HG03095 (cell line): ENCODE results near the gene RPS2.
"Not testable (repeated sequence)": the region's sequence is repeated elsewhere in the genome, so short reads cannot be mapped to it uniquely, and the experiment has no call there.

Experiments
- ATAC-seq: cut with Tn5 transposase; IDR thresholded peaks from one replicate; pipeline ENCODE4 v1.9.1; 2021; ENCODE audit warnings: moderate library complexity; ENCODE audit not compliant: unreplicated experiment

Gene RPS2

DNA sequence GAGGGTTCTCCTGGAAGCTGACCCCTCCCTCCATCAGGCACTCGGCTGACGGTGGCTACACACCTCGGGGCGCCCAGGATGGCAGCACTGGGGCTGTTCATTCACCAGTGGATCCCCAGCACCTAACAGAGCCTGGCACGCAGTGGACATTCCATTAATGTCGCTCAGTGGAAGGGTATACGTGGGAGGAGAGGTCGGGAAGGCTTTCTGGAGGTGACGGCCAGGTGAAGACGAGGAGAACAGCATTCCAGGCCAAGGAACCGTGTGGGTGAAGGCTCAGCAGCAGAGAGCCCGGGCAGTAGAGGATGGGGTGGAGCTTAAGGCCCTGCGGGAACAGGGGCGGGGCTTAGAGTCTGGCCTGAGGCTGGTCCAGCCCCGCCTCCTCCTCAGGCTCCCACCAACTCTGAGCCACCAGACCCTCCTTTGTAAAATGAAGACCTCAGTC lies 43.9 kb downstream of the RPS2 start:
- no peak for ATAC-seq

DNA sequence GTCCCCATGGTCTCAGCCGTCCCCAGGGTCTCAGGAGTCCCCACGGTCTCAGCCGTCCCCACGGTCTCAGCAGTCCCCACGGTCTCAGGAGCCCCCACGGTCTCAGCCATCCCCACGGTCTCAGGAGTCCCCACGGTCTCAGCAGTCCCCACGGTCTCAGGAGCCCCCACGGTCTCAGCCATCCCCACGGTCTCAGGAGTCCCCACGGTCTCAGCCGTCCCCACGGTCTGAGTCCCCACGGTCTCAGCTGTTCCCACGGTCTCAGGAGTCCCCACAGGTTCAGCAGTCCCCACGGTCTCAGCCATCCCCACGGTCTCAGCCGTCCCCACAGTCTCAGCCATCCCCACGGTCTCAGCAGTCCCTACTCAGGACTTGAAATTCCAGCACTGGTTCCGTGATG lies 44.5 kb downstream of the RPS2 start:
- ATAC-seq = not testable (repeated sequence)

DNA sequence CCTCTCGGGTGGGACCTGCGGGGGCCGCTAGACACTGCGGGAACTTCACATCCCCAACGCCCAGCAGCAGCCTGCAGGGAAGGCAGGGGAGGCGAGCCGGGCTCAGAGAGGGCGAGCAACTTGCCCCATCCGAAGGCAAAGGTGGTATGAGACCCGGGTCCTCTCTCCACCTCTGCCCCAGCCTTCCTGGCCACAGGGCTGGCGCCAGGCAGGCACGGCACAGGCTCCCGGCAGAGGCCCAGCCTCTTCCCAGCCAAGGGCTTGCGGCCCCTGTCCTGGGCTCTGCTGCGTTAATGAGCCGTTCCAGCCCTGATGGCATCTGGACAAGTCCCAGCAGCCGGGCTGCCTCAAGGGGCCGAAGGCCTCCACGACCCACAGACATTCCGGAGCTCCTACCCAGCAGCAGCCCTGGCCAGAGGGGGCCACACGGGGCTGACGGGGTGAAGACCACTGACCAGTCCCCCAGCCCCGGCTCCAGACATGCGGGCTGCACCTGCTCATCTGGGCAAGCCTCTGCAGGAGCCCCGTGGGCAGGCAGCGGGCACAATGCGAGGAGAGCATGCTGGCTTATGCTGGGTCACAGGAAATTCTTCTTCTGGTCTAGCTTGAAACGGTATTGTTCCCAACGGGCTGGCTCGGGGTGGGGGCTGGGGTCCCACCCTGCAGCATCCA lies 45.2 kb downstream of the RPS2 start:
- no peak for ATAC-seq

DNA sequence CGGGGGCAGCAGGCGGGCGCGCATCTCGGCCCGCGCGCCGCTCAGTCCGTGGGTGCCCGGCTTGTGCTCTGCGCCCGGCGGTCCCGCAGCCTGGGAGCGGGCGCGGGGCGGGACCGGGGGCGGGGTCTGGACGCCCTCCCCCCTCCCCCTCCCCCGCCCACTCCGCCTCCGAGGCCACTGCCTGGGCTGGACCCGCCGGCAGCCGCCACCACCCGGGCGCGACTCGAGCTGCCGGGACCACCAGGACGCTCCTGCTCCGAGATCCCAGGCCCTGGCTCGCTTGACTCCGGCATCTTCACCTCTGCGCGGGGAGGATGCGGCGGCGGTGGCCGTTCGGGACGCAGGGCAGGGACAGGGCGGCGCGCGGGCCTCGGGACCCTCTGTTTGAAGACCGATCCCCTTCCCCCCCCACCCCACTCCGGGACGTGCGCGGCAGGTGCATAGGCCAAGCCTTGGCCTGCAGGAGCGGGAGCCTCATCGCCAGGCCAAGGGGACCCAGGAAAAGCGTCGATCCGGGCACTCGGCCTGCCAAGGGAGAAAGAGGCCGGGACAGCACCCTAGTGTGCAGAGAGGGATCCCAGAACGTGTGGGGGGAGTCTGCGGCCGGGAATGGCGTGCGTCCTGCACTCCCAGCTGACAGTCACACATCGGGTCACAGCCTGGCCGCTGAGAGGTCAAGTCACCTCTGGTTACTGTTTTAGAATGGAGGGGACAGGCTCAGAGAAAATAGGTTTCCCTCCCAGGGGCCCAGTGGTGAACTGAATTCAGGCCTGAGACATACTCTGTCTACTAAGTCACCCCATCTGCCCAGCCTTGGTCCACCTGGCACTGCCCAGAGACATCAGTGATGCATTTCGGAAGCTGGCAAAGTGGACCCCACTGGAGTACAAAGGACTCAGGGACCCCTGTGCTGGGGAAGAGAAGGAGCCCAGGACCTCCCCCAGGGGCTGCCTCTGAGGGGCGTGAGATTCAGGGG lies 46.0 kb downstream of the RPS2 start, which contains the start of gene HS3ST6:
Gene HS3ST6 (minus strand): TSS at position 65 of the 976 bp plus-strand sequence. CDS start 92 bp downstream, outside the sequence.
- no peak for ATAC-seq

- no peak for ATAC-seq
Observed at GRCh38 chr16:1917665-1918350, 46.8 kb downstream of the RPS2 start.

DNA sequence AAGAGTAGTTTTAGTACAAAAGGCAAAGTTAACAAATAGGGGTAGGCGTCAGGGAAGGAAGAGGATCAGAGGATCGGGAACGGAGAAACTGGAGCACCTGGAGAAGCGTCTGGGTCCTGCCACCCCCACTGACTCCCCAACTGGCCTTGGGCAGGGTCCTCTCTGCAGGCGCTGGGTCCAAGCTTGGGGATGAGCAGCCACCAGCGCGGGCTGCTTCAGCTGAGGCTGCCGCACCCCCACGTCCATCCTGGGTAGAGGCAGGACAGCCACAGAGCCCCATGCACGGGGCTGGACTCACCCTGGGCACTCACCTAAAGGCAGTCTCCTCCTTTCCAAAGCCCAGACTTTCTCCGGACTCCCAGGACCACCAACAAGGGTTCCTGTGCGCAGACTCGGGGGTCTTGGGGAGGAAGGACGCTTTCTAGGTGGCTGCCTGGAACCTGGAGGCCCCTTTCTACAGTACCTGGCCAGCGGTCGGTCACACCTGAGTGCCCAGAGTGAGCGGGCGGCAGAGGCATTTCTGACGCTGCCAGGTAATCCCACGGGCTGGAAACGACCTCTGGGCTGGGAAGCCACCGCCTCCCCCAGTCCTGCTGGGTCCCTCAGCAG lies 47.5 kb downstream of the RPS2 start:
- no peak for ATAC-seq

- no peak for ATAC-seq
Observed at GRCh38 chr16:1916640-1916990, 48.0 kb downstream of the RPS2 start.

- no peak for ATAC-seq
Observed at GRCh38 chr16:1915732-1916639, 48.6 kb downstream of the RPS2 start.

- ATAC-seq = no peak
Observed at GRCh38 chr16:1914988-1915387, 49.6 kb downstream of the RPS2 start.

DNA sequence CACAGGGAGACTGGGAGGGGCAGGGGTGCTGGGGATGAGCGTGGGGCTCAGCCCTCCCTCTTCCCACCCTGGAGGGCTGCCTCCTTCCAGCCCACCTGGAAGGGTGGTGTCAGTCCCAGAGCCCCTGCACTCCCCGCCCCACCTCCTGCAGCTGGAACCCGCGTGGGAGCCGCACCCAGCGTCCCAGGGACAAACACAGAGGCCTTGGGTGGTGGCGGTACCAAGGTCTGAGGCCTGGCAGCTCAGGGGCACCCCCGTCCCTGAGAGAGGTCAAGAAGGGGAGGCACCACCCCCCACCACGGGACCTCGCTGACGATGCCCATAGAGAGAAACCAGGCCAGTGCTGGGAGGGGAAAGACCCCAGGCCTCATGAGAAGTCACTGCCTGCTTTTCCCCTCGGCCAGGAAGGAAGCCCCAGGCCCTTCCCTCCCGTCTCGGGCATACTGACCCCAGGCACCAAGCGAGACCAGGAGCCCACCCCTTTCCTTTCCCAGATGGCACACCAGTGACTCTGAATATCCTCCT lies 50.5 kb downstream of the RPS2 start:
- no peak for ATAC-seq

DNA sequence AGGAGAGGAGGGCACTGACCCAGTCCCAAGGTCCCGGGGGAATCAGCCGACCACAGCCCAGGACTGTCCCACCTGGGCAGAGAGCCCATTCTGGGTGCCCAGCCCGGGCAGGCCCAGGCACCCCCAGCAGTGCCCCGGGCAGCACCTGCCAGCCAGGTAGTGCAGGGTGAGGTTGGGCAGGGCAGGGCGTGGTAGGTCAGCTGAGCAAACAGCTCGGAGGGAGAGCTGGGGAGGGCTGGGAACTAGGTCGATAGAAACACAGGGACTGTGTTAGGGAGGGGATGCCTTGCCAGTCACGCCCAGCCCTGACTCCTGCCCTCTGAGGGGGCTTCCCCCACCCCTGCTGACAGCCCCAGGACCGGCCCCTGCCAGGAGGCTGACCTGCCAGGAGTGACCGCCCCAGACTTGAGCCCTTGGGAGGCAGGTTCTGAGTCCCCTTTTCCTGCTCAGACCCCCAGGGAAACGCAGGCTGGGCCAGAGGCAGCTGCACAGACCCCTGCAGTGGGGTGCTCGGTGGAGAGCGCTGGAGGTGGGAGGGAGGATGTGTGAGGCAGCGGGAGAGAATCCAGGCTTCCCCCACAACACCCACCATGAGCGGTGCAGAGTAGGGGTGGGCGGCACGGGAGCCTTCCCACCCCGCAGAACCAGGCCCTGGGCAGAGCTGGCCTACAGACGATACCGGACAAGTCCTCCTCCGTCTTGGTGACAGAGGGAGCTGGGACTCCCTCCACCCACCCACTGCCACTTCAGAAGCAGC lies 51.1 kb downstream of the RPS2 start:
- ATAC-seq = no peak

DNA sequence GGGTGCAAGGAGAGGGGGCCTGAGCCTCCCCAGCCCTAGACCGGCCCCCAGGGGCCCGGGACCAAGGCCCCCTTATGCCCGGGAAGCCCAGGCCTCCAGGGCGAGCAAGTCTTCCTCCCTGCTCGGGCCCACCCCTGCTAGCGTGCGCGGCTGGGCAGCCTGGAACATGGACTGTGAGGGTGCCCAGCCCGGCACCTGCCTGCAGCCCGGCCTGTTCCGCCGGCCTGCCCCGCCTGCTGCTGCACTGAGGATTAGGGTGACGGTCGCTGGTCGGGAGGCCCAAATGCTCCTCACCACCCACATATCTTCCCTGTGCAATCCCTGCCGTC lies 52.4 kb downstream of the RPS2 start:
- ATAC-seq = no peak
